LNCAP (cell line): Measurements from ENCODE around the gene VSTM4.

Source experiments
- TF ChIP-seq, protein P1 (sequence below): fragments of 450-650 bp; IDR thresholded peaks from 2 replicates; pipeline ENCODE4 v1.5.1; 2017; ENCODE audit warnings: mild to moderate bottlenecking

Gene VSTM4

DNA sequence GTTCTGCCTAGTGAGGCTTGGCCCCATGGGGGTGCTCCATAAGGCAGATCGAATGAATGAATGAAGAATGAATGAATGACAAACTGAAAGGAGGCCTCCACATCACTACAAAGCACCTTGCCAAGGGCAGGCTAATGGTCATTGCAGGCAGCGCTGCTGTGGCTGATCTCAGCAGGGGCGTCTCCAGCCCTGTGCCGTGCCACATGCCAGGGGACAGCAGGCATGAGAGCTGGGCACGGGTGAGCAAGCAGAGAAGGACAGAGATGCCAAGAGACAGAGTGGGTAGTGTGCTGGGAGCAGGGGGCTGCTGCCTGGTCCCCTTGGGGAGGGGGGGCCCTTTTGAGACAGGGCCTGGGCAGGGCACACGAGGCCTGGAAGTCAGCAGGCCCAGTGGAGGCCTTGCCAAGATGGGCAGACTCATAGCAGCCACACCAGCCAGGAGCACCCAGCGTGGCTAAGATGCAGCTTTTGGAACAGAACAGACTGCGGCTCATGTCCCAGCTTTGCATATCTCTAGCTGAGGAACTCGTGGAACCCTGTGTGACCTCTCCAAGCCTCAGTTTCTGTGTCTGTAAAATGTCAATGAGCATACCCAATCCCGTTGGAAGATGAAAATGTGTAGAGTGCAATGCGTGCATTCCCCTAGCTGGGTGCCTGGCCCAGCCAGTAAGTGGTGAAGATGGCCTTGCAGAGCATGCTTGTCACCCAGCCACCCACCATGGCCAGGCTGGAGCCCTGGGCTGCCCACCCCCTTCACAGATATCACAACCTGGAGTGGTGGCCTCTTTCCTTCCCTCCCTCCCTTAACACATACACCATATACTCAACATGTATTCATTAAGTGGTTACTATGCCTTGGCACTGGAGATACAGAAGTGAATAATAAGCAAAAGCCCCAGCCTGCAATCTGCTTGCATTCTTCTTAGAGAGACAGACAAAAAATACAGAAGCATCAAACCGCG, 114.6 kb downstream of the VSTM4 start:
- TF ChIP-seq, protein P1, sequence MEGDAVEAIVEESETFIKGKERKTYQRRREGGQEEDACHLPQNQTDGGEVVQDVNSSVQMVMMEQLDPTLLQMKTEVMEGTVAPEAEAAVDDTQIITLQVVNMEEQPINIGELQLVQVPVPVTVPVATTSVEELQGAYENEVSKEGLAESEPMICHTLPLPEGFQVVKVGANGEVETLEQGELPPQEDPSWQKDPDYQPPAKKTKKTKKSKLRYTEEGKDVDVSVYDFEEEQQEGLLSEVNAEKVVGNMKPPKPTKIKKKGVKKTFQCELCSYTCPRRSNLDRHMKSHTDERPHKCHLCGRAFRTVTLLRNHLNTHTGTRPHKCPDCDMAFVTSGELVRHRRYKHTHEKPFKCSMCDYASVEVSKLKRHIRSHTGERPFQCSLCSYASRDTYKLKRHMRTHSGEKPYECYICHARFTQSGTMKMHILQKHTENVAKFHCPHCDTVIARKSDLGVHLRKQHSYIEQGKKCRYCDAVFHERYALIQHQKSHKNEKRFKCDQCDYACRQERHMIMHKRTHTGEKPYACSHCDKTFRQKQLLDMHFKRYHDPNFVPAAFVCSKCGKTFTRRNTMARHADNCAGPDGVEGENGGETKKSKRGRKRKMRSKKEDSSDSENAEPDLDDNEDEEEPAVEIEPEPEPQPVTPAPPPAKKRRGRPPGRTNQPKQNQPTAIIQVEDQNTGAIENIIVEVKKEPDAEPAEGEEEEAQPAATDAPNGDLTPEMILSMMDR = no peak

DNA sequence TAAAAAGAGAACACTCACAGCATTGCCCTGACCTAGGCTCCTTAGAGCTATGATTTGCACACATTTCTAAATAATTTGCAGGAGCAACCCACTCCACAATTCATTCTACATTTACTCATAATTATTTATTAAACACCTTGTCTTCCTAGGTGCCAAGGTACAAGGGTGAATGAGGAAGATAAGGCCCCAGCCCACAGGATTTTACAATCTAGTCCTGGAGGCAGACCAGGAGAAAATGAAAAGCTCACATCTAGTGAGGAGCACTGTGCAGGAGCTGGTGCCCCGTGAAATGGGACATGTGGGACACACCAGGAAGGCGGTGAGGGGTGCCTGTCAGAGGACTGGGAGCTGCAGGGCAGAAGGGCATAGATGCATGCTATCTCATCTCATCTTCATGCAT, 116.0 kb downstream of the VSTM4 start:
- TF ChIP-seq, protein P1 = no peak

DNA sequence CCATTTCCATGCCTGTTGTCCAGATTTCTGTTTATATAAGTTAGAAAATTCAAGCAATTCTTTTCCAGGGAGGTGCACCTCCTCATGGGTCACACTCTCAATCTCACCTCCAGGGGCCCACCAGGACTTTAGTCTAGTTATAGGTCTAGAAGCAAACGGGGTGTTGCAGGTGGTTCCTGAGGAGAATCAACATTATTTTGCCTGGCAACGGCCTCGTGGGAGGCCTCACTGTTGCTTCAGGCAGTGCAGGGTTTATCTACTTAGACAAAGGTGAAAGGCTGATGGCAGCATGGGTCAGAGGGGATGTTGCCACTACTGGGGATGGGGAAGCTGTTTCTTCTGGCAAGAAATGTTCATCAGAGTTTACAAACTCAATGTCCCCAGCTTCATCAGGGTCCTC, 119.0 kb downstream of the VSTM4 start:
- TF ChIP-seq, protein P1 = no peak

DNA sequence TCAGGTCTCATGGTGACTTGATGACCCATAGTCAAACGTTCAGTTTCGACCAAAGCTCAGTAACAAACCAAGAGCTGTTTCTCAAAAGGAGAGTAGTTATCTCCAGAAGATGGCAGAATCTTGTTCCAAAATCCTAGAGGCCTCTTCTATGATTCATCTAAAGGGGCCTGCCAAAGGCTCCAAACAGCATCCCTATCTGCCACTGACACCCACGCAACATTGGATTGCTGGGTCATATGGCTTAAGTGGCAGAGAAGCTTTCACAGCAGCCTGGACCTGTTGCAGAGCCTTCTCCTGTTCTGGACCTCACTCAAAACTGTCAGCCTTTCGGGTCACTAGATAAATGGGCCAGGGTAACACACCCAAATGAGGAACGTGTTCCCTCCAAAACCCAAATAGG, 121.7 kb downstream of the VSTM4 start:
- TF ChIP-seq, protein P1 = no peak

DNA sequence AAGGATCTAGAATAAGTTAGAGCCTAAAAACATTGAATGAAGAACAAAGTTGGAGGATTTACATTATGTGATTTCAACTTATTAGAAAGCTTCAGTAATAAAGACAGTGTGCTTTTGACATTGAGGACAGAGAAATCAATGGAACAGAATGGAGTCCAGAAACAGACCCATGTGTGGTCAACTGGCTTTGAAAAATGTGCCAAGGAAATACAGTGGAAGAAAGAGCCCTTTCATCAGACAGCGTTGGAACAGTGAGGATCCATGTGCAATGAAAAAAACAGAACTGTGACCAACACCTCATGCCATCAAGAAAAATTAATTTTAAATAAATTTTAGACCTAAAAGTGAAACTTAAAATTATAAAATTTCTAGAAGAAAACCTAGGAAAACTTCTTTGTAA, 125.1 kb downstream of the VSTM4 start:
- TF ChIP-seq, protein P1 = no peak

DNA sequence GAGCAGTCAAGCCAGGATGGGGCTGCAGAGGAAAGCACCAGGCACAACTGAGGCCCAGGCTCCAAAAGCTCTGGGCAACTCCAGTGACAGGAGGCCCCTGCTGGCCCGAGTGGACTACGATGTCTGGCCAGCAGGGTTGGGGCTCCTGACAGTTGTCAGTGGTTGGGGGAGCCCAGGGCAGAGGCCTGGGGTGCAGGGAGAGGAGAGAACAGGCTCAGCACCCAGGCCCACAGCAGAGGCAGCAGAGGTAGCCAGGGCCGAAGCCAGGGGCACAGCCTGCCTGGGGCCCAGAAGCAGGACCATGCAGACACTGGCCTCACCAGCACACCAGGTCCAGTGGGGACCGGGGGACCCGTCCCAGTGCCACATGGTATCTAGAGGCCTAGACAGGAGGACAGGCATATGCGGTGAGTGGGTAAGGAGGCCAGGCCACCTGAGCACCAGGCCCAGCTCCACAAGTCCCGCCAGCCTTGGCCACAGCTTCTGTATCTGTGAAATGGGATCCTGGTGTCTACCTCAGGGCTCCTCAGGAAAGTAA, 129.6 kb downstream of the VSTM4 start:
- TF ChIP-seq, protein P1 = no peak

DNA sequence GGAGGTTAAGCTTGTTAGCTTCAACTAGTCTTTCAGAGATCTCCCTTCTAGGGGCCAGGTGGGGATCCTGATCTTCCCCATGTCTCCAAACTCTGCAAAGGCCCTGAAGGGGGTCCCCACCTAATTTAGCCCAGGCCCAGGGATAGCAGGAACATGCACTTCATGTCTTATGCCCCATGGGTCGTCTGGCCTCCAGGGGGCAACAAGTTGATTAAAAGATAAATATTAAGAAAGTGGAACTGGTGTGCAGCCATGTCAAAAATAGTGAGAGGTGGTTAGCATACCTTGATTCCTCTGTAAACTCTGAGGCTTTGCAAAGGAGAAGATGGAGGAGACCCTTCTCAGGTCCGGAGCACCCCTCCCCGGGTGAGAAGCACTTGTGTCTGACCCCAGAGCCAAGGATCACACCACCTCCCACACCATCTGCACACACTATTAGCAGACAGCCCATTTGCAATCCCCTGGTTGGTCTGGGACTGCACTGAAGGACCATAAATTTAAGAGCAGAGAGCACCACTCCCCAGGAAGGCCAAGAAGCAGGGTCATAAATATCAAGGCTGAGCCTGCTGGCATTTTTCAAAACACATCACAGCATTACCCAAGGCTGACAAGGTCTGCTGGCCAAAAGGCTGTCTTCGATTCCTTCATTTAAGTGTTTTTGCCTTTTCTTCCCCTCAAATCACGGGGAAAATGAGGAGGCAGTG, 131.5 kb downstream of the VSTM4 start:
- TF ChIP-seq, protein P1 = no peak
